HCT116 (cell line): Measurements from ENCODE around the gene BLID.

Source experiments
- EGR1 ChIP-seq: IDR thresholded peaks from 2 replicates; pipeline ENCODE4 v1.6.1; 2012; ENCODE audit warnings: low read depth
- EZH2 ChIP-seq: fragments of 200-600 bp; sonication (generic); IDR thresholded peaks from 2 replicates; pipeline ENCODE4 v1.6.1; 2017; ENCODE audit warnings: antibody characterized with exemption, mixed run types
- ZNF274 ChIP-seq: fragments of 200-500 bp; sonication (Bioruptor generic); IDR thresholded peaks from 2 replicates; pipeline ENCODE4 v1.6.1; 2014; ENCODE audit warnings: mild to moderate bottlenecking, low read depth, low read length, inconsistent platforms
- TF ChIP-seq, protein P1 (sequence below), 3 experiments: fragments of 200-600 bp in 1 of 3; sonication (generic) in 1 of 3; IDR thresholded peaks in 2 of 3; conservative IDR thresholded peaks in 1 of 3; 2 replicates each; pipeline ENCODE4 v1.5.1; 2012 to 2017; ENCODE audit warnings: low read depth in 2 of 3, low read length in 2 of 3, antibody characterized with exemption in 1 of 3, borderline replicate concordance in 1 of 3, control low read depth in 1 of 3, mild to moderate bottlenecking in 1 of 3, mixed read lengths in 1 of 3, mixed run types in 1 of 3, moderate library complexity in 1 of 3; ENCODE audit not compliant: insufficient read depth in 1 of 3
- TF ChIP-seq, protein P2 (sequence below): IDR thresholded peaks from 2 replicates; pipeline ENCODE4 v1.6.1; 2012; ENCODE audit warnings: low read depth
- TF ChIP-seq, protein P3 (sequence below): IDR thresholded peaks from 2 replicates; pipeline ENCODE4 v1.6.1; 2012
- TF ChIP-seq, protein P4 (sequence below): IDR thresholded peaks from 2 replicates; pipeline ENCODE4 v1.6.1; 2011; ENCODE audit warnings: mild to moderate bottlenecking, low read length, moderate library complexity; ENCODE audit not compliant: insufficient replicate concordance; ENCODE audit errors: extremely low read depth

DNA sequence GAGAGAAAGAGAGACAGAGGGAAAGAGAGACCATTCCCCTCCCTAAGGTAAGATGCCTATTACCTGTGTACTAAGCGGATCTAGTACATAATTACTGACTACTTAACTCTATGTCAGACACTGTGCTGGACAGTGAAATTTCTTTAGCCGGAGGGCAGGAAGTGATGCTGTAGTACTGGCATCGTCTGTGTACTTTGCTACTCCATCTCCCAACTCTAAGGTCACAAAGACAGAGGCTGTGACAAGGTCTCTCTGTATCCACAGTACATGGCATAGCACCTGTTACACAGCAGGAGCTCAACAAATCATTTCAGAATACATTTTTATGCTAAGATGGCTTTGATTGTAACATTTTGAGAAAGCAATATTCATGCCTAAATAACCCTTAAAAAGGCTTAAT is 9.0 kb downstream of the BLID start:
- TF ChIP-seq ZNF274 (no peak), EZH2 (no peak), EGR1 (no peak)
- TF ChIP-seq, protein P1, sequence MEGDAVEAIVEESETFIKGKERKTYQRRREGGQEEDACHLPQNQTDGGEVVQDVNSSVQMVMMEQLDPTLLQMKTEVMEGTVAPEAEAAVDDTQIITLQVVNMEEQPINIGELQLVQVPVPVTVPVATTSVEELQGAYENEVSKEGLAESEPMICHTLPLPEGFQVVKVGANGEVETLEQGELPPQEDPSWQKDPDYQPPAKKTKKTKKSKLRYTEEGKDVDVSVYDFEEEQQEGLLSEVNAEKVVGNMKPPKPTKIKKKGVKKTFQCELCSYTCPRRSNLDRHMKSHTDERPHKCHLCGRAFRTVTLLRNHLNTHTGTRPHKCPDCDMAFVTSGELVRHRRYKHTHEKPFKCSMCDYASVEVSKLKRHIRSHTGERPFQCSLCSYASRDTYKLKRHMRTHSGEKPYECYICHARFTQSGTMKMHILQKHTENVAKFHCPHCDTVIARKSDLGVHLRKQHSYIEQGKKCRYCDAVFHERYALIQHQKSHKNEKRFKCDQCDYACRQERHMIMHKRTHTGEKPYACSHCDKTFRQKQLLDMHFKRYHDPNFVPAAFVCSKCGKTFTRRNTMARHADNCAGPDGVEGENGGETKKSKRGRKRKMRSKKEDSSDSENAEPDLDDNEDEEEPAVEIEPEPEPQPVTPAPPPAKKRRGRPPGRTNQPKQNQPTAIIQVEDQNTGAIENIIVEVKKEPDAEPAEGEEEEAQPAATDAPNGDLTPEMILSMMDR (IDR thresholded peaks at IDR 0.05 in 2 of 3, conservative IDR thresholded peaks at IDR 0.05 in 1 of 3; ENCODE audit: borderline replicate concordance in 1 of 3, insufficient read depth in 1 of 3, low read depth in 2 of 3, low read length in 2 of 3) = no peak
- TF ChIP-seq, protein P2, sequence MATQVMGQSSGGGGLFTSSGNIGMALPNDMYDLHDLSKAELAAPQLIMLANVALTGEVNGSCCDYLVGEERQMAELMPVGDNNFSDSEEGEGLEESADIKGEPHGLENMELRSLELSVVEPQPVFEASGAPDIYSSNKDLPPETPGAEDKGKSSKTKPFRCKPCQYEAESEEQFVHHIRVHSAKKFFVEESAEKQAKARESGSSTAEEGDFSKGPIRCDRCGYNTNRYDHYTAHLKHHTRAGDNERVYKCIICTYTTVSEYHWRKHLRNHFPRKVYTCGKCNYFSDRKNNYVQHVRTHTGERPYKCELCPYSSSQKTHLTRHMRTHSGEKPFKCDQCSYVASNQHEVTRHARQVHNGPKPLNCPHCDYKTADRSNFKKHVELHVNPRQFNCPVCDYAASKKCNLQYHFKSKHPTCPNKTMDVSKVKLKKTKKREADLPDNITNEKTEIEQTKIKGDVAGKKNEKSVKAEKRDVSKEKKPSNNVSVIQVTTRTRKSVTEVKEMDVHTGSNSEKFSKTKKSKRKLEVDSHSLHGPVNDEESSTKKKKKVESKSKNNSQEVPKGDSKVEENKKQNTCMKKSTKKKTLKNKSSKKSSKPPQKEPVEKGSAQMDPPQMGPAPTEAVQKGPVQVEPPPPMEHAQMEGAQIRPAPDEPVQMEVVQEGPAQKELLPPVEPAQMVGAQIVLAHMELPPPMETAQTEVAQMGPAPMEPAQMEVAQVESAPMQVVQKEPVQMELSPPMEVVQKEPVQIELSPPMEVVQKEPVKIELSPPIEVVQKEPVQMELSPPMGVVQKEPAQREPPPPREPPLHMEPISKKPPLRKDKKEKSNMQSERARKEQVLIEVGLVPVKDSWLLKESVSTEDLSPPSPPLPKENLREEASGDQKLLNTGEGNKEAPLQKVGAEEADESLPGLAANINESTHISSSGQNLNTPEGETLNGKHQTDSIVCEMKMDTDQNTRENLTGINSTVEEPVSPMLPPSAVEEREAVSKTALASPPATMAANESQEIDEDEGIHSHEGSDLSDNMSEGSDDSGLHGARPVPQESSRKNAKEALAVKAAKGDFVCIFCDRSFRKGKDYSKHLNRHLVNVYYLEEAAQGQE = no peak
- TF ChIP-seq, protein P3, sequence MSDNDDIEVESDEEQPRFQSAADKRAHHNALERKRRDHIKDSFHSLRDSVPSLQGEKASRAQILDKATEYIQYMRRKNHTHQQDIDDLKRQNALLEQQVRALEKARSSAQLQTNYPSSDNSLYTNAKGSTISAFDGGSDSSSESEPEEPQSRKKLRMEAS = no peak
- TF ChIP-seq, protein P4, sequence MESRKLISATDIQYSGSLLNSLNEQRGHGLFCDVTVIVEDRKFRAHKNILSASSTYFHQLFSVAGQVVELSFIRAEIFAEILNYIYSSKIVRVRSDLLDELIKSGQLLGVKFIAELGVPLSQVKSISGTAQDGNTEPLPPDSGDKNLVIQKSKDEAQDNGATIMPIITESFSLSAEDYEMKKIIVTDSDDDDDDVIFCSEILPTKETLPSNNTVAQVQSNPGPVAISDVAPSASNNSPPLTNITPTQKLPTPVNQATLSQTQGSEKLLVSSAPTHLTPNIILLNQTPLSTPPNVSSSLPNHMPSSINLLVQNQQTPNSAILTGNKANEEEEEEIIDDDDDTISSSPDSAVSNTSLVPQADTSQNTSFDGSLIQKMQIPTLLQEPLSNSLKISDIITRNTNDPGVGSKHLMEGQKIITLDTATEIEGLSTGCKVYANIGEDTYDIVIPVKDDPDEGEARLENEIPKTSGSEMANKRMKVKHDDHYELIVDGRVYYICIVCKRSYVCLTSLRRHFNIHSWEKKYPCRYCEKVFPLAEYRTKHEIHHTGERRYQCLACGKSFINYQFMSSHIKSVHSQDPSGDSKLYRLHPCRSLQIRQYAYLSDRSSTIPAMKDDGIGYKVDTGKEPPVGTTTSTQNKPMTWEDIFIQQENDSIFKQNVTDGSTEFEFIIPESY = no peak
